Mesenchymal stem cell (in vitro differentiated cells and primary cell): ENCODE measurements around the gene ETS1.

ENCODE experiments used
- DNase-seq: peaks from one replicate; pipeline ENCODE4 v3.0.0-alpha.2; 2013
- H2AFZ ChIP-seq: one replicate; pipeline ENCODE4 v1.6.1; 2013; ENCODE audit warnings: low read depth, mild to moderate bottlenecking, control low read depth, inconsistent platforms, low read length, moderate library complexity
- H2AK5ac ChIP-seq: 2 replicates; pipeline ENCODE4 v1.6.1; 2013; ENCODE audit warnings: low read length, moderate library complexity, mild to moderate bottlenecking, inconsistent platforms; ENCODE audit not compliant: severe bottlenecking
- H2BK120ac ChIP-seq: one replicate; pipeline ENCODE4 v1.6.1; 2013; ENCODE audit warnings: low read depth, mild to moderate bottlenecking, inconsistent platforms, low read length, moderate library complexity
- H2BK12ac ChIP-seq, 2 experiments: one replicate each; pipeline ENCODE4 v1.6.1; 2013; ENCODE audit warnings: inconsistent platforms in 2 of 2, low read length in 2 of 2, mild to moderate bottlenecking in 2 of 2, moderate library complexity in 2 of 2, control low read depth in 1 of 2
- H2BK15ac ChIP-seq: one replicate; pipeline ENCODE4 v1.6.1; 2013; ENCODE audit warnings: mild to moderate bottlenecking, low read depth, inconsistent platforms; ENCODE audit not compliant: poor library complexity, severe bottlenecking
- H2BK5ac ChIP-seq: 2 replicates; pipeline ENCODE4 v1.6.1; 2013; ENCODE audit warnings: low read depth, mild to moderate bottlenecking, low read length, control low read depth, inconsistent platforms; ENCODE audit not compliant: poor library complexity, severe bottlenecking
- H3K14ac ChIP-seq, 2 experiments: one replicate each; pipeline ENCODE4 v1.6.1; 2013; ENCODE audit warnings: inconsistent platforms in 2 of 2, low read length in 2 of 2, control low read depth in 1 of 2, mild to moderate bottlenecking in 1 of 2, moderate library complexity in 1 of 2
- H3K18ac ChIP-seq, 2 experiments: one replicate each; pipeline ENCODE4 v1.6.1; 2013; ENCODE audit warnings: inconsistent platforms in 2 of 2, low read length in 2 of 2, control low read depth in 1 of 2, low read depth in 1 of 2, mild to moderate bottlenecking in 1 of 2
- H3K23ac ChIP-seq, 2 experiments: one replicate each; pipeline ENCODE4 v1.6.1; 2013; ENCODE audit warnings: inconsistent platforms in 2 of 2, low read length in 2 of 2, mild to moderate bottlenecking in 2 of 2, moderate library complexity in 2 of 2, control low read depth in 1 of 2
- H3K27ac ChIP-seq: 2 replicates; pipeline ENCODE4 v1.5.1; 2013; ENCODE audit warnings: mild to moderate bottlenecking, moderate library complexity, low read length, control low read depth, inconsistent platforms; ENCODE audit not compliant: poor library complexity, severe bottlenecking
- H3K27me3 ChIP-seq, 2 experiments: 2 replicates each; pipeline versions ENCODE4 v1.6.1 to v1.7.0; 2013; ENCODE audit warnings: low read length in 2 of 2, mild to moderate bottlenecking in 2 of 2, moderate library complexity in 2 of 2, control low read depth in 1 of 2, inconsistent platforms in 1 of 2; ENCODE audit not compliant: control insufficient read depth in 1 of 2, insufficient read depth in 1 of 2
- H3K36me3 ChIP-seq, 2 experiments: 2 replicates each; pipeline versions ENCODE4 v1.6.1 to v1.7.0; 2013; ENCODE audit warnings: low read length in 2 of 2, control low read depth in 1 of 2, inconsistent platforms in 1 of 2, low read depth in 1 of 2, mild to moderate bottlenecking in 1 of 2; ENCODE audit not compliant: insufficient read depth in 2 of 2, control insufficient read depth in 1 of 2
- H3K4ac ChIP-seq, 2 experiments: one replicate each; pipeline ENCODE4 v1.6.1; 2013; ENCODE audit warnings: inconsistent platforms in 2 of 2, low read length in 2 of 2, mild to moderate bottlenecking in 2 of 2, moderate library complexity in 2 of 2, control low read depth in 1 of 2, low read depth in 1 of 2
- H3K4me1 ChIP-seq: 2 replicates; pipeline ENCODE4 v1.6.1; 2013; ENCODE audit warnings: low read depth, low read length, control low read depth; ENCODE audit not compliant: control insufficient read depth, insufficient read depth
- H3K4me2 ChIP-seq: 2 replicates; pipeline ENCODE4 v1.6.1; 2013; ENCODE audit warnings: low read length, mild to moderate bottlenecking, inconsistent platforms; ENCODE audit not compliant: poor library complexity, severe bottlenecking
- H3K4me3 ChIP-seq, 2 experiments: 2 replicates each; pipeline versions ENCODE4 v1.5.1 to v1.7.0; 2013; ENCODE audit warnings: low read length in 2 of 2, mild to moderate bottlenecking in 2 of 2, control low read depth in 1 of 2, low read depth in 1 of 2; ENCODE audit not compliant: insufficient read depth in 1 of 2
- H3K79me1 ChIP-seq: replicated peaks from 2 replicates; pipeline ENCODE4 v1.6.1; 2013; ENCODE audit warnings: mild to moderate bottlenecking, control low read depth, low read length, inconsistent platforms; ENCODE audit not compliant: poor library complexity, severe bottlenecking
- H3K9ac ChIP-seq: 2 replicates; pipeline ENCODE4 v1.7.0; 2013; ENCODE audit warnings: mild to moderate bottlenecking, low read length, moderate library complexity
- H3K9me3 ChIP-seq: 2 replicates; pipeline ENCODE4 v1.7.0; 2013; ENCODE audit warnings: mild to moderate bottlenecking, low read length; ENCODE audit not compliant: control insufficient read depth
- H4K8ac ChIP-seq: one replicate; pipeline ENCODE4 v1.6.1; 2013; ENCODE audit warnings: inconsistent platforms, mild to moderate bottlenecking, low read length, moderate library complexity
- H4K91ac ChIP-seq: one replicate; pipeline ENCODE4 v1.6.1; 2013; ENCODE audit warnings: mild to moderate bottlenecking, low read length, inconsistent platforms
- WGBS: methylation state at CpG from one replicate; pipeline ENCODE4 v1.1.7; 2013; ENCODE audit warnings: mixed read lengths; 5-methylcytosine and 5-hydroxymethylcytosine counted together

The ETS1 gene

DNA sequence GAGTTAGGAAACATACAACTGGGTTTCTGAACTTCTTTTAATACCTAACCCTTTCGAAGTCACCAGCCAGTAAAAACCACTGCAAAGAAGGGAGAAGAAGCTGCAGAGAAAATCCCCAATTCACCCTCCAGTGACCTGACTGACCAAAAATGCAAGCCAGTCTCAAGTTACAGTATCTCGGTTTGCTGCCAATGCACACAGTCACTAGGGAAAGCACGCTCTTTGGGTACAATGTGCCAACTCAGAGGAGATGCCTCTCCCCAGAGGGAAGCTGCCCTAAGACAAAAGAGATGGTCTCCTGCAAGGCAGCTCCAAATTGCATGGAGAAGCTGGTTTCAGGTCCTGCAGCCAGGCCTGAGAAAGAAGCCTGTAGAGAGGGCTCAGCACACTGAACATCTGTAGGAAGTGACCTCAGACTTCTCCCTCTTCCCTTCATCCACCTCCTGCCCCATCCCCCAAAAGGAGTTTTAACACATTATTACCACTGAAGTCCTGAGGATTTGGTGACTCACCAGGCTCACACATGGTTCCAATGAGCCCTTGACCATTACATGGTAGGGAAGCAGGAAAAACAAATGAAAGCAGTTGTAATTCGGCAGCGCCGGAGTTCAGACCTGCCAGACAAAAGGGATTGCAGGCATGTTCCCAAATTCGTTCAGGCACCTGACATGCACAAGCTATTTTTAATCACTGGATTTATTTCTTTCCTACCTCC, 90.1 kb downstream of the ETS1 start:
- Histone ChIP-seq H2AFZ (no peak overlapping the region), H2BK5ac (no peak overlapping the region), H4K91ac (no peak overlapping the region), H4K8ac (peak overlapping the region; percentile 78), H3K27me3 (no peaks in the 10 kb centered on the region), H2BK120ac (peak overlapping the region; percentile 71), H3K79me1 (peaks cover 1% of the 10 kb centered on the region), H2BK15ac (no peak overlapping the region), H3K4me3 (peak overlapping the region in 1 of 2 experiments; percentile 61), H2BK12ac (peak overlapping the region; percentile 40 to 79), H3K23ac (no peak overlapping the region), H2AK5ac (peak overlapping the region; percentile 80), H3K4me1 (peaks cover 22% of the 10 kb centered on the region), H3K4me2 (peak overlapping the region; percentile 80), H3K9ac (peak overlapping the region; percentile 85), H3K27ac (peak overlapping the region; percentile 96), H3K18ac (peak overlapping the region; percentile 6 to 79), H3K9me3 (no peaks in the 10 kb centered on the region), H3K4ac (peak overlapping the region in 1 of 2 experiments; percentile 47), H3K14ac (peak overlapping the region in 1 of 2 experiments; percentile 83), H3K36me3 (peaks cover 2 to 6% of the 10 kb centered on the region in 2 experiments)
- peak; percentile 98 for DNase-seq
- WGBS: 17% methylated on average over 7 of the region's 7 CpGs

DNA sequence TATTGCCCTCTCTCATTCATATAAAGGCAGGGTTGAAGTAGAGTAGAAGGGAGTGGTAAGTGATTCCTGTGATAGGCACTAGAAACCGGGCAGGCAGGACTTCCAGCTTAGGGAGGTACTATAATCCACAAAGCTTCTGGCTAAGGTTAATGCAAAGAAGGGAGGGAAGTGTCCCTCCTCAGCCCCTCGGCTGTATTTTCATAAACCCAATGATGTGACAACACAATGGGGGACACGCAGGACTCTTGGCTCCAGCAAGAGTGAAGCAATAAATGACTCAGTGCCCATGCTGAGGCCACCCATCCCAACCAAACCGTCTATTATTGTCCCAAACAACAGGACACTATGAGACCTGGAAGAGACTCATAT, 90.7 kb downstream of the ETS1 start:
- Histone ChIP-seq H3K36me3 (peaks cover 2 to 6% of the 10 kb centered on the region in 2 experiments), H3K18ac (peak overlapping the region; percentile 64 to 79), H3K14ac (no peak overlapping the region), H3K27ac (peak overlapping the region; percentile 96), H3K79me1 (peaks cover 2% of the 10 kb centered on the region), H3K4me2 (peak overlapping the region; percentile 62), H2BK5ac (no peak overlapping the region), H2BK15ac (no peak overlapping the region), H4K91ac (no peak overlapping the region), H3K9ac (peak overlapping the region; percentile 85), H3K23ac (peak overlapping the region in 1 of 2 experiments; percentile 53), H3K4ac (peak overlapping the region; percentile 6 to 34), H3K4me1 (peaks cover 19% of the 10 kb centered on the region), H2AFZ (no peak overlapping the region), H3K4me3 (peak overlapping the region in 1 of 2 experiments; percentile 58), H2BK12ac (peak overlapping the region; percentile 17 to 40), H3K9me3 (no peaks in the 10 kb centered on the region), H3K27me3 (no peaks in the 10 kb centered on the region), H4K8ac (peak overlapping the region; percentile 43), H2BK120ac (peak overlapping the region; percentile 71), H2AK5ac (peak overlapping the region; percentile 91)
- WGBS: 51% methylated on average over 4 of the region's 4 CpGs
- DNase-seq: no peak

DNA sequence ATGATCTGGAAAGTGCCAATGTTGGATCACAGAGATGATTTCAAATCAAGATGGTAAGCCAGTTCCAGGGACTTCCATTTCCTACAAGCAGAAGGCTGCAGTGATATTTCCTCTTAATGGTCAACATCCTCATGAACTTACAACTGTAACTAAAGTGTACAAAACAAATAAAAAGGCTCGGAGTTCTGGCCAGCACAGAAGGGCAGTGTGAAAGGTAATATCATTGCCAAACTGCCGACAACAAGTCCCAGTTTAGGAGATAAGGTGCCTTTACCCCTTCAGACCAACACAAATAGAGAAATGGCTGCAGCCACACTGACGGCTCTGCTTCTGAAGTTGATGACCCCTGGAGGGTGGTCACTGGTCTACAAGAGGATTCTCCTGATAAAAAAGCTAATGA, 91.1 kb downstream of the ETS1 start:
- no peak overlapping the region for H2BK15ac ChIP-seq

DNA sequence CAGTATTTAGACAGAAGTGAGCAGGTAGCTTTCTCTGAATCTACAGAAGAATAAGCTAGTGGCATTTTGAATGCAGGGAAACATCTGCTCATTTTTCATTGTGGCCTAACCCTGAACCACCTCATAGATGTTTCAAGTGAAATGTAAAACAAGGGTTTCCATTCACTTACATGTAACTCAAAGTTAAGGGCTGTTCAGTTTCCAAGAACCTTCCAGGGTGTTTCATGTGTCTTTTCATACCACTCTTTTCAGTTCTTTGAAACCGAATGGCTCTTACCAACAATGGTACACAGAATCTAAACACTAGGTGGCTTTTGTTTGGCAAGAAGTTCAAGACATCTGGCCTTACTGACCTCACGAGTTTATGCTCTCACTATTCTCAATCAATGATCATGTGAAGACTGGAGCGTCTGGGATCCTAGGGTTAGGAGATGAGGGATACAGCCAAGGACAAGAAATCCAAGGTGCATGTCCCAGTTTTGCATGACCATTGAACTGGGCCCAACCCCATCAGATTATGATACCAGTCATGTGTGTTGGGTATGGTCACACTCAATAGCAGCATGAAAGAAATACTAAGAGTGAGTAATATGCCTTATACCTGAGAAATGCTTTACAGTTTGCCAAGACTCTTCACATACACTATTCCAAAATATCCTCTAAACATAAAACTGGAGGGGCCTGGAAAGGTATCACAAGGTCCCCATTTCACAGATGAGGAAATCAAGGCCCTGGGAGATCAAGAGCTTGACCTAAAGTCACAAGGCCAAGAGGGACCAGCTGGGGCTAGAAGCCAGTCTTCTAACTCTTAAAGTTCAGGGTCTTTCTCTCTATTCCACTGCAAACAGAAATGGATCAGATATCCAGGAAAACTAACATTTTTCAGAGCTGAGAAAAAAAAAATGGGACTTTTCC, 92.7 kb downstream of the ETS1 start:
- Histone ChIP-seq H2BK120ac (no peak overlapping the region), H3K14ac (no peak overlapping the region), H3K18ac (peak overlapping the region in 1 of 2 experiments; percentile 33), H3K9ac (peak overlapping the region; percentile 85), H3K9me3 (no peaks in the 10 kb centered on the region), H3K27ac (peak overlapping the region; percentile 3), H2AK5ac (no peak overlapping the region), H2BK5ac (no peak overlapping the region), H3K36me3 (peaks cover 8 to 14% of the 10 kb centered on the region in 2 experiments), H3K23ac (no peak overlapping the region), H3K4me3 (peak overlapping the region in 1 of 2 experiments; percentile 4), H3K4me2 (no peak overlapping the region), H3K4me1 (peaks cover 14% of the 10 kb centered on the region), H2AFZ (no peak overlapping the region), H2BK15ac (no peak overlapping the region), H4K8ac (no peak overlapping the region), H3K79me1 (peaks cover 2% of the 10 kb centered on the region), H2BK12ac (no peak overlapping the region), H3K27me3 (no peaks in the 10 kb centered on the region), H3K4ac (no peak overlapping the region), H4K91ac (no peak overlapping the region)
- DNase-seq: no peak
- WGBS: 91% methylated on average over 3 of the region's 3 CpGs

More for the DNA sequence above, 91.1 kb downstream of the ETS1 start:
- Histone ChIP-seq H2BK120ac (no peak overlapping the region), H2AK5ac (no peak overlapping the region), H3K9me3 (no peaks in the 10 kb centered on the region), H3K4me3 (peak overlapping the region in 1 of 2 experiments; percentile 58), H3K4ac (peak overlapping the region in 1 of 2 experiments; percentile 6), H3K18ac (no peak overlapping the region), H3K14ac (no peak overlapping the region), H3K27me3 (no peaks in the 10 kb centered on the region), H4K8ac (peak overlapping the region; percentile 60), H3K4me2 (no peak overlapping the region), H3K9ac (peak overlapping the region; percentile 85), H4K91ac (peak overlapping the region; percentile 59), H2BK12ac (no peak overlapping the region), H3K36me3 (peaks cover 4 to 6% of the 10 kb centered on the region in 2 experiments), H3K79me1 (peaks cover 2% of the 10 kb centered on the region), H3K4me1 (peaks cover 19% of the 10 kb centered on the region), H2AFZ (no peak overlapping the region), H2BK5ac (no peak overlapping the region), H3K23ac (no peak overlapping the region), H3K27ac (peak overlapping the region; percentile 96)
- DNase-seq: no peak
- 80% methylated on average over 2 of the region's 3 CpGs for WGBS
